Stimulated activated naive CD8-positive, alpha-beta T cell treated with anti-CD3 and anti-CD28 coated beads, Interleukin-15, amount 100 ng/mL, for 72 hours (primary cell): ENCODE results near the gene CXCL8.

Experiments used
- ATAC-seq: fragments of 150-1000 bp; cut with Tn5 transposase; 2 replicates; pipeline ENCODE4 v1.10.0; 2021; ENCODE audit warnings: mild to moderate bottlenecking, moderate library complexity
- DNase-seq, 2 donors: peaks; one replicate each; pipeline ENCODE4 v3.0.0; 2021 to 2022
- H3K27ac Mint-ChIP-seq, 2 donors: one replicate each; pipeline ENCODE4 v1.8.0; 2022; ENCODE audit warnings: mild to moderate bottlenecking in 2 of 2, mixed read lengths in 2 of 2, moderate library complexity in 2 of 2
- H3K27me3 Mint-ChIP-seq: one replicate; pipeline ENCODE4 v1.8.0; 2022; ENCODE audit warnings: mixed read lengths
- H3K4me1 Mint-ChIP-seq: one replicate; pipeline ENCODE4 v1.8.0; 2022; ENCODE audit warnings: mild to moderate bottlenecking, mixed read lengths
- H3K4me3 Mint-ChIP-seq, 2 donors: one replicate each; pipeline ENCODE4 v1.8.0; 2022; ENCODE audit warnings: mild to moderate bottlenecking in 2 of 2, mixed read lengths in 2 of 2, moderate library complexity in 1 of 2
- H3K9me3 Mint-ChIP-seq, 2 donors: one replicate each; pipeline ENCODE4 v1.8.0; 2022; ENCODE audit warnings: mixed read lengths in 2 of 2

The CXCL8 gene

DNA sequence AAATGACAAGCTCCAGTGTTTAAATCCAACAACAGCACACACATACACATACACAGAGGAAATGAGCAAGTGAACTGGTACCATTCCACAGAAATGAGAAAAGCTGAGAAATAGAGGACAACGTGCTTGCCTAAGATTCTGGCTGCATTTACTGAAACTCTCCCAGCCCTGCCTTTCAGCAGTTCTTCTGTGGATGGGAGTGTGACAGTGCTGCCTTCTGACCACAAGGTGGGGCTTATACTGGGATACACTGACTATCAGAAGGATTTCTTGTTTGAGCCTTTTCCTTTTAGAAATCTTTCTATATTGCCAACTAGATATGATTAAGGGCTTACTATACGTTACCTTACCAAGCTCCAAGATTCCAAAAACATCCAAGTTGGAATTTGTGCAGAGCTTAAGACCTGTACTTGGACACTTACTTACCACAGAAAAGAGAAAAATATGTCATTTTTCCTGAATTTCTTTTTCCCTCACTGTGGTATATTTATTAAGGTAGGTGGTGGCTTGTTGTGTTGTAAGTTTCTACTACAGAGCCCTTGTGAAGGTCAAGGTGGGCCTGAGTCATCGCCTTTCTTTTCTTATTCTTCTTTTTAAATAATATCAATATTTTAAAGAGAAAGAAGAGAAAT, 10.7 kb upstream of the CXCL8 start:
- Mint-ChIP-seq H3K4me1 (no peaks in the 10 kb centered on the region), H3K4me3 (no peak overlapping the region), H3K27me3 (no peaks in the 10 kb centered on the region), H3K27ac (no peak overlapping the region), H3K9me3 (no peaks in the 10 kb centered on the region)
- no peak for DNase-seq
- peak; percentile 58 for ATAC-seq

DNA sequence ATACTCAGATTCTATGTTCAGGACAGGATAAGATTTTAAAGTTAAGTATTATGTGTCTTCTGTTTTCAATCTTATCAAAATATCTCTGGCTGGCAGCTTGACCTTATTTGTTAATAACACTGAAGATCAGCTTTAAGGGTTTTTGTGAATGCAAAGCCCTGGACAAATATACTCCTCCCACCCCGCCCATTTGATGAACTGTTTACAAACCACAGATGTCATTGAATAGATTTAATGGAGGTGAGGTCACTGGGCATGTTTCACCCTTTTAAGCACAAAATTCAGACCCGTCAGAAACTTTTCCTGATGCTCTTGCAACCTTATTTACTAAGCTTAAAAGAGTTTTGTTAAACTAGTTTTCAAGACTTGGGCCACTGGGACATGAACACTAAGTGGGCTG, 10.1 kb upstream of the CXCL8 start:
- Mint-ChIP-seq H3K27me3 (no peaks in the 10 kb centered on the region), H3K9me3 (no peaks in the 10 kb centered on the region), H3K4me1 (no peaks in the 10 kb centered on the region), H3K27ac (no peak overlapping the region), H3K4me3 (no peak overlapping the region)
- DNase-seq (no peak), ATAC-seq (no peak)

DNA sequence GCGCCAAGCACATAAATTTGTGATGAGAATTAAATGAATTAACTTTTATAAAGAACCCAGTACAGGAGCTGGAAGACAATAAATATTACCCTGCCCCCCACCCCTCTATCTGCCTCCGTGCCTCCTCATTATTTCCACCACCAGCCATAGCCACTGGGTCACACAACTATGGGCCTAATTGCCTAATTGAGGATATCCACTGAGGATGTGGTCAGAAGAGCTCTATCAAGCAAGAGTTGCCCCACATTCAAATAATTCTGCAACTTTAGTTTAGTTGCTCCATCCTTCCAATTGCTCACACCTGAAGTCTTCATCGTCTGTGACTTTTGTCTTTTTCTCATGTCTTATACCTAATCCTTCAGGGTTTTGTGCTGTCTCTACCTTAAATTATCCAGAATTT, 9.5 kb upstream of the CXCL8 start:
- Mint-ChIP-seq H3K27ac (no peak overlapping the region), H3K9me3 (no peaks in the 10 kb centered on the region), H3K4me1 (no peaks in the 10 kb centered on the region), H3K4me3 (no peak overlapping the region), H3K27me3 (no peaks in the 10 kb centered on the region)
- DNase-seq (no peak), ATAC-seq (no peak)

DNA sequence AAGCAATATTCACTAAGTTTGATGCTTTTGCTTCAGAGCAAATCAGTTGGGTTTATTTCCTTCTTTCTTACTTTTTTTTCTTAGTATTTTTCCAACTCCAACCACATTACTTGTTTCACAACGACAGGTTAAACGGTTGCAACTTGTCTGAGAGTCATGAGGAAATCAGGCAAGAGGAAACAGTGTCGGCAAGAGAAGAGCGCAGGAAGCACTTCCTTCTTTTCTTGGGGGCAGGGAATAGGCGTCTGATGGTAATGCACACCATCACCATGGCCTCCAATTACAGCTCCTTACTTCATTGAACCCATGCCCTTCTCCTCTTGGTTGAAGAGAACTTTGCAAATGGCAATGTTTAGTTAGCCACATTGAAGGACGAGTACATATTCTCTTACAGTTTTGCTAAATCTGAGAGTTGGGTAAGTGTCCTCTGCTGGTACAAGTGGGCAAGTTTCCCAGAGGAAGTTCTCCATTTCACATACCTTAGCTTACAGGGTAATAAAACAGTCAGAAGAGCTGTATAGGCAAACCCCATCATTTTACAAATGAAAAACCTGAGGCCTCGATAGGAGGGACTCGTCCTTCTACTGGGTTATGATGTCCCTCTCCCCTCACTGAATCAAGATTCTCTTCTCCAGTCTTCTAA, 8.3 kb upstream of the CXCL8 start:
- Mint-ChIP-seq H3K4me3 (no peak overlapping the region), H3K4me1 (no peaks in the 10 kb centered on the region), H3K27ac (no peak overlapping the region), H3K27me3 (no peaks in the 10 kb centered on the region), H3K9me3 (no peaks in the 10 kb centered on the region)
- ATAC-seq (no peak), DNase-seq (no peak)

DNA sequence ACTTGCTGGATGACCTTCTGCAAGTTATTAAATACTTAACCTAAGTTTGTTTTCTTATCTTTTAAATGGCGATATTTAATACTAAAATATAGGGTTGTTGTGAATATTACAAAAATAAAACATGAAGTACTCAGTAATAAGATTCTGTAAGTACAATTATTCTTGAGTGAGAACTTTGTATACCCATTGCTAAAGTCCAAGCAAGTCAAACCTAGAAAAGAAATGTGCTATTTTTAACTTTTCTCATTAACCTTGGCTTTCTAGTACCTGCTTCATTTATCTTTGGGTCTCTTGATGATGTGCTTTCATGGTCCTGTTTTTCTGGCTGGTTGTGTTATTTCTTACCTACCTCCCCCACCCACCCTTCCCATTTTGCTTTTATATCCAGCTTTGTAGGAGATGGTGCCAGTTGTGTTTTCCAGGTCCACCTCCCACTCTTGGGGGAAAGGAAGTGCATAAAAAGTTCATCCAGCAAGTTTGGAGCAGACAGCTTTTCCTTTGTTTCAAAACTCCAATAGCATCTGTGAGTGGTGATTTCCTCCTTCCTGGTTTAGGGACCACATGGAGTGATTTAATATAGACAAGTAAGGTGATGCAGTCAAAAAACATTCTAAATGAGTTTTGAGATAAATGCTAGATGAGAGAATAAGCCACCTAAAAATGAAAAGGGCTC, 7.5 kb upstream of the CXCL8 start:
- H3K4me3 Mint-ChIP-seq = no peak overlapping the region
- DNase-seq = no peak
- no peaks in the 10 kb centered on the region for H3K4me1 Mint-ChIP-seq
- no peak overlapping the region for H3K27ac Mint-ChIP-seq
- no peak for ATAC-seq
- no peaks in the 10 kb centered on the region for H3K27me3 Mint-ChIP-seq
- H3K9me3 Mint-ChIP-seq = no peaks in the 10 kb centered on the region

DNA sequence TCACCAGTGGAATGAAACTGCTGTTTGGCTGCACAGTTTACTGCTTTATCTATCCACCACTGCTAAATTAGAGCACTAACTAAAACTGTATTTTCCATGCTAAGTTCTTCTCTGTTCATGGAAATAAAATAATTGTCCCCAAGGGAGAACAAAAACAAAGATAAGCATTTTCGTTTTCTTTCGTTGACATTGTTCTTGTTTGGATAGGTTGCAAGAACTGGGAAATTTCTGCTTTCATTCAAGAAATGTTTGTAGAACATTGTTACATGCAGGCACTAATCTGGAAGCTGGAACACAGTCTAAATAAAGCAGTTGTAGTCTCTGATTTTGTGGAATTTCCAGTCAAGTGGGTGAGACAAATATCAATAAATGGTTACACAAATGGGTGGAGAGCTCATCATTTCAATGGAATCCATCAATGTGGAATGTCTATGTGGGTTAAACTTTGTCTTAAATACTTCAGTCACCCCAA, 5.8 kb upstream of the CXCL8 start:
- no peak for DNase-seq

DNA sequence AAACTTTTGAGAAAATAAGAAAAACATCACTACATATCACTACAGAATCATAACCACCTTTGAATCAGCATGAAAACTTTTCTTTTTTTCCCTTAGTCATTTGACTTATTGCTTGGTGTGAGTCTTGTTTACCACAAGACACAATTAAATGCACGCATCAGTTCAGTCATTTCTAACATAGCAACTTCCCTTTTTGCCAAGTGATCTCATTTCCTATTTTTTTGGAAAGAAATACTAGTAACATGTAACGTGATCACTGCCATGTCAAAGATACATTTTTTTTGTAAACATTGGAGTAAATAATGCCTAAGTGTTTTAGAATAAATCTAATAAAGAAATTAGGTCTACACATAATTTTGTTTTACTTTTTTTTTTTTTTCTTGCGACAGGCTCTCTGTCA, 5.1 kb upstream of the CXCL8 start:
- no peak for DNase-seq
- H3K27me3 Mint-ChIP-seq = no peaks in the 10 kb centered on the region
- ATAC-seq = no peak
- no peak overlapping the region for H3K27ac Mint-ChIP-seq
- H3K4me1 Mint-ChIP-seq = peaks cover 5% of the 10 kb centered on the region
- no peak overlapping the region for H3K4me3 Mint-ChIP-seq
- H3K9me3 Mint-ChIP-seq = no peaks in the 10 kb centered on the region

More for the DNA sequence above, 5.8 kb upstream of the CXCL8 start:
- no peak overlapping the region for H3K4me3 Mint-ChIP-seq
- ATAC-seq = no peak
- no peak overlapping the region for H3K27ac Mint-ChIP-seq
- peaks cover 2% of the 10 kb centered on the region for H3K4me1 Mint-ChIP-seq
- H3K27me3 Mint-ChIP-seq = no peaks in the 10 kb centered on the region
- H3K9me3 Mint-ChIP-seq = no peaks in the 10 kb centered on the region

DNA sequence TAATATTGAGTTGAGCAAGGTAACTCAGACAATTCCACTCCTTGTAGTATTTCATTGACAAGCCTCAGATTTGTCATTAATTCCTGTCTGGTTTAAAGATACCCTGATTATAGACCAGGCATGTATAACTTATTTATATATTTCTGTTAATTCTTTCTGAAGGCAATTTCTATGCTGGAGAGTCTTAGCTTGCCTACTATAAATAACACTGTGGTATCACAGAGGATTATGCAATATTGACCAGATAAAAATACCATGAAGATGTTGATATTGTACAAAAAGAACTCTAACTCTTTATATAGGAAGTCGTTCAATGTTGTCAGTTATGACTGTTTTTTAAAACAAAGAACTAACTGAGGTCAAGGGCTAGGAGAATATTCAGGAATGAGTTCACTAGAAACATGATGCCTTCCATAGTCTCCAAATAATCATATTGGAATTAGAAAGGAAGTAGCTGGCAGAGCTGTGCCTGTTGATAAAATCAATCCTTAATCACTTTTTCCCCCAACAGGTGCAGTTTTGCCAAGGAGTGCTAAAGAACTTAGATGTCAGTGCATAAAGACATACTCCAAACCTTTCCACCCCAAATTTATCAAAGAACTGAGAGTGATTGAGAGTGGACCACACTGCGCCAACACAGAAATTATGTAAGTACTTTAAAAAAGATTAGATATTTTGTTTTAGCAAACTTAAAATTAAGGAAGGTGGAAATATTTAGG, 821 bp downstream of the CXCL8 start:
- DNase-seq (no peak), ATAC-seq (no peak)
- Mint-ChIP-seq H3K4me1 (peaks cover 5% of the 10 kb centered on the region), H3K27ac (no peak overlapping the region), H3K9me3 (no peaks in the 10 kb centered on the region), H3K27me3 (no peaks in the 10 kb centered on the region), H3K4me3 (no peak overlapping the region)

DNA sequence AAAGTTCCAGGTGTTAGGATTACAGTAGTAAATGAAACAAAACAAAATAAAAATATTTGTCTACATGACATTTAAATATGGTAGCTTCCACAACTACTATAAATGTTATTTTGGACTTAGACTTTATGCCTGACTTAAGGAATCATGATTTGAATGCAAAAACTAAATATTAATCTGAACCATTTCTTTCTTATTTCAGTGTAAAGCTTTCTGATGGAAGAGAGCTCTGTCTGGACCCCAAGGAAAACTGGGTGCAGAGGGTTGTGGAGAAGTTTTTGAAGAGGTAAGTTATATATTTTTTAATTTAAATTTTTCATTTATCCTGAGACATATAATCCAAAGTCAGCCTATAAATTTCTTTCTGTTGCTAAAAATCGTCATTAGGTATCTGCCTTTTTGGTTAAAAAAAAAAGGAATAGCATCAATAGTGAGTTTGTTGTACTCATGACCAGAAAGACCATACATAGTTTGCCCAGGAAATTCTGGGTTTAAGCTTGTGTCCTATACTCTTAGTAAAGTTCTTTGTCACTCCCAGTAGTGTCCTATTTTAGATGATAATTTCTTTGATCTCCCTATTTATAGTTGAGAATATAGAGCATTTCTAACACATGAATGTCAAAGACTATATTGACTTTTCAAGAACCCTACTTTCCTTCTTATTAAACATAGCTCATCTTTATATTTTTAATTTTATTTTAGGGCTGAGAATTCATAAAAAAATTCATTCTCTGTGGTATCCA, 1.6 kb downstream of the CXCL8 start:
- Mint-ChIP-seq H3K9me3 (no peaks in the 10 kb centered on the region), H3K4me1 (peaks cover 5% of the 10 kb centered on the region), H3K27ac (no peak overlapping the region), H3K4me3 (no peak overlapping the region), H3K27me3 (no peaks in the 10 kb centered on the region)
- ATAC-seq = no peak
- no peak for DNase-seq

DNA sequence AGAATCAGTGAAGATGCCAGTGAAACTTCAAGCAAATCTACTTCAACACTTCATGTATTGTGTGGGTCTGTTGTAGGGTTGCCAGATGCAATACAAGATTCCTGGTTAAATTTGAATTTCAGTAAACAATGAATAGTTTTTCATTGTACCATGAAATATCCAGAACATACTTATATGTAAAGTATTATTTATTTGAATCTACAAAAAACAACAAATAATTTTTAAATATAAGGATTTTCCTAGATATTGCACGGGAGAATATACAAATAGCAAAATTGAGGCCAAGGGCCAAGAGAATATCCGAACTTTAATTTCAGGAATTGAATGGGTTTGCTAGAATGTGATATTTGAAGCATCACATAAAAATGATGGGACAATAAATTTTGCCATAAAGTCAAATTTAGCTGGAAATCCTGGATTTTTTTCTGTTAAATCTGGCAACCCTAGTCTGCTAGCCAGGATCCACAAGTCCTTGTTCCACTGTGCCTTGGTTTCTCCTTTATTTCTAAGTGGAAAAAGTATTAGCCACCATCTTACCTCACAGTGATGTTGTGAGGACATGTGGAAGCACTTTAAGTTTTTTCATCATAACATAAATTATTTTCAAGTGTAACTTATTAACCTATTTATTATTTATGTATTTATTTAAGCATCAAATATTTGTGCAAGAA, 2.3 kb downstream of the CXCL8 start:
- H3K9me3 Mint-ChIP-seq = no peaks in the 10 kb centered on the region
- no peak overlapping the region for H3K27ac Mint-ChIP-seq
- no peaks in the 10 kb centered on the region for H3K27me3 Mint-ChIP-seq
- ATAC-seq (no peak), DNase-seq (no peak)
- peaks cover 5% of the 10 kb centered on the region for H3K4me1 Mint-ChIP-seq
- no peak overlapping the region for H3K4me3 Mint-ChIP-seq

DNA sequence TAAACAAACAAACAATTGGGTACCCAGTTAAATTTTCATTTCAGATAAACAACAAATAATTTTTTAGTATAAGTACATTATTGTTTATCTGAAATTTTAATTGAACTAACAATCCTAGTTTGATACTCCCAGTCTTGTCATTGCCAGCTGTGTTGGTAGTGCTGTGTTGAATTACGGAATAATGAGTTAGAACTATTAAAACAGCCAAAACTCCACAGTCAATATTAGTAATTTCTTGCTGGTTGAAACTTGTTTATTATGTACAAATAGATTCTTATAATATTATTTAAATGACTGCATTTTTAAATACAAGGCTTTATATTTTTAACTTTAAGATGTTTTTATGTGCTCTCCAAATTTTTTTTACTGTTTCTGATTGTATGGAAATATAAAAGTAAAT, 2.9 kb downstream of the CXCL8 start:
- H3K4me3 Mint-ChIP-seq = no peak overlapping the region
- no peaks in the 10 kb centered on the region for H3K27me3 Mint-ChIP-seq
- no peak overlapping the region for H3K27ac Mint-ChIP-seq
- H3K9me3 Mint-ChIP-seq = no peaks in the 10 kb centered on the region
- H3K4me1 Mint-ChIP-seq = peaks cover 5% of the 10 kb centered on the region
- ATAC-seq (no peak), DNase-seq (no peak)

DNA sequence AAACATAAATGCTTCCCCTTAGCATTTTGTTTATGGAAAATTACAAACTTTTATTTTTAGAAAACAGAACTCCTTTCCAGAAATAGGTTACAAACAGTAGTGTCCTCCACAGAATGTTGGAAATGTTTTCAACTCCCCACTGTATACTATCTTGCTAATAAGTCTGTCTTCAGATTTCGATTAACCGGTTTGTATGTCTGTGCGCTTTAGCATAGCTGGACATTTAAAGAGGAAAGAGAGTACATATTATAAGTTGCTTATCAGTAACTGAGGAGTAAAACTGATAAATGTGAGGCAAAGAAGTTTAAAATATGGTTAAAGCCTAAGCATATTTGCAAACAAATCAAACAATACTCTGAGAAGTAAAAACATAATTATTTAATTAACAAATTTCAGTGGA, 3.4 kb downstream of the CXCL8 start:
- H3K4me1 Mint-ChIP-seq = peaks cover 5% of the 10 kb centered on the region
- H3K4me3 Mint-ChIP-seq = no peak overlapping the region
- no peak overlapping the region for H3K27ac Mint-ChIP-seq
- DNase-seq = no peak
- H3K27me3 Mint-ChIP-seq = no peaks in the 10 kb centered on the region
- no peaks in the 10 kb centered on the region for H3K9me3 Mint-ChIP-seq
- ATAC-seq = no peak

DNA sequence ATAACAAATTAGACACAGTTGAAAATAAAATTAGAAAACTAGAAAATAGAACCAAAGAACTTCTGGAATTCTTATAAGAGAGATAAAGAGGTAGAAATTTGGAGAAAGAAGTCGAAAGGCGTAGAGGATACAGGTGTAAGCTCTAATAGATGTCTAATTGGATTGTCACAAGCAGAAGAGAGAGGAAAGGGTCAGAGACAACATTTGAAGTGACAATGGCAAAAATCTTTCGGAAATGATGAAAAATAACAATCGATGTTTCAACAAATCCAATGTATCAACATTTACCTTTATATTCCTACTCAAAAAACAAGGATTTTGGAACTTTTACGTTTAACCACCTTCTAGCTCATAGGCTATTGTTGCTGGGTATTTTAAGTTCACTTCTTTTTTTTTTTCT, 3.8 kb downstream of the CXCL8 start:
- Mint-ChIP-seq H3K27ac (no peak overlapping the region), H3K9me3 (no peaks in the 10 kb centered on the region), H3K4me1 (peaks cover 5% of the 10 kb centered on the region), H3K27me3 (no peaks in the 10 kb centered on the region), H3K4me3 (no peak overlapping the region)
- DNase-seq (no peak), ATAC-seq (no peak)

DNA sequence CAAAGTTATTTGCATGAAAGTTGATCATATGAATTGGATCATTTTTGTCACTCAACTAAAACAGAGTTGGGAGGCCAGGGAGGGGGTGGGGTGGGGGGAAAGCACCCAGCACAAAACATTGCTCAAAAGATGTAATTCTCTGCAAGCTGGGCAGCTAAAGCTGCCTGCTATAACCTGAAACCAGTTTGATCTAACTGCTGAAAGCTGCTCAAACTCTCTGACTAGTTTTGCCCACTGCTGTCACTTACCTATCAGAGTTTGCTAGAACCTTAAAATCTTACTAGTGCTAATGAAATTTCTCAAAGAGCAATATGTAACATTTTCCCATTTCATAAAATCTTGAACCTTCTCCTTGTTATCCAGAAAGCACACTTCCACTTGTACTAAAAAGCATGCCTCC, 10.4 kb downstream of the CXCL8 start:
- Mint-ChIP-seq H3K4me3 (no peak overlapping the region), H3K27me3 (no peaks in the 10 kb centered on the region), H3K27ac (no peak overlapping the region), H3K4me1 (no peaks in the 10 kb centered on the region), H3K9me3 (no peaks in the 10 kb centered on the region)
- DNase-seq (no peak), ATAC-seq (no peak)

DNA sequence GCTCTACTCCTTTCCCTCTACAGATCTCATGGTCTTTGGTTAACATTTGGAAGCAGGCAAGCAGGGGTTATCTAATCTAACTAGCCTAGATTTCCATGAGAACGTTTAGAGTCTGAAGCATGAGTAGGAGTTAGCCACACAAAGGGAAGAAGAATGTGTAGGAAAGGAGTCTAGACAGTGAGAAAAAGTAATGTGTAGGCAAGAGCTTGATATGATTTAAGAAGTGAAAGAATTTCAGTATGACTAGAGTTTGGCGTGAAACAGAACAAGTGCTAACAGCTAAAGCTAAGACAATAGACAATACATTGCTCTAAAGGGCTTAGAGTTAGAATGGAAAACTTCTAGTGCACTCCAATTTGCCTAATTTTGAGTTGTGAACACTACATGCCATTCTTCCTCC, 10.8 kb downstream of the CXCL8 start:
- no peaks in the 10 kb centered on the region for H3K4me1 Mint-ChIP-seq
- no peaks in the 10 kb centered on the region for H3K9me3 Mint-ChIP-seq
- H3K27ac Mint-ChIP-seq = no peak overlapping the region
- no peak overlapping the region for H3K4me3 Mint-ChIP-seq
- H3K27me3 Mint-ChIP-seq = no peaks in the 10 kb centered on the region
- ATAC-seq = no peak
- DNase-seq = no peak
